ENCODE data around the gene PDE8B. TPM values are rescaled to one million over a fixed set of nuclear protein-coding genes. Genes with fewer than 3 reads are reported as not detected.

PDE8B gene
- 0.82 to 1.7 TPM (median 1.6 TPM) in 5 replicates for total RNA-seq (2022; extraction: Qiagen RNA extraction; ENCODE audit: low read depth)

GRCh38 chr5:77210091-77210963, at the start of gene PDE8B:
Gene PDE8B (plus strand): TSS chr5:77210680. CDS start chr5:77210926, 246 bp downstream.

Other genes starting within 250 kb of the PDE8B start
- 12.7 to 16.1 TPM (median 14.3 TPM) in 5 replicates for gene AGGF1, start 180.3 kb upstream of the PDE8B start, total RNA-seq (2022; extraction: Qiagen RNA extraction; ENCODE audit: low read depth)
- gene ZBED3, start 123.4 kb upstream of the PDE8B start, total RNA-seq (2022; extraction: Qiagen RNA extraction; ENCODE audit: low read depth): 2.5 to 3.4 TPM (median 3.4 TPM) in 5 replicates

Data from A549 treated with CpdA at 1 μM for 4 hours (cell line).